Measurements from ENCODE around the gene GABRB1. TPM values are rescaled to one million over a fixed set of nuclear protein-coding genes. Genes with fewer than 3 reads are reported as not detected.

GABRB1 gene
- polyA plus RNA-seq, 4 donors: 0.18 to 0.78 TPM; not detected in 2

DNA sequence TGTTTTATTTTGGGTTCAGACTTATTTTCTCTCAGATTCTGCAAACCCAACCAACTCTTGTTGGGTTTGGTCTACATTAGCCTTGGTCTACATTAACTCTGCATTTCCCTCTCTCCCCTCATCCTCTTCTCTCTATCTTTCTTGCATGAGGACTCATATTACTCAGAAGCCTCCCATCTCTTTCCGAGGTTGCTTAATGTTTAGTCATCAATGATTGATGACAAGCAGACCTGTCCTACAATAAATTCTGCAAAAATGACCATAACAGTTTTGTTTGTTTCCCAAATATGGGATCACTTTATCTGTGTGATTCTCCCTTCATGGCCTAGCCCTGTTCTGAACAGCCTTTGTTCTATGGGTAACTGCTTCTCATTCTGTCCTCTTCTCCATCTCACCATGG, 75.2 kb downstream of the GABRB1 start:
- Histone ChIP-seq H3K27me3 (ENCODE audit: control insufficient read depth in 3 of 3, insufficient read depth in 3 of 3, low read length in 3 of 3) (no peaks in the 10 kb centered on the region), H3K36me3 (ENCODE audit: control insufficient read depth in 3 of 3, insufficient read depth in 2 of 3, low read depth in 1 of 3, low read length in 3 of 3) (no peaks in the 10 kb centered on the region), H3K4me3 (ENCODE audit: low read depth in 1 of 3, low read length in 3 of 3) (no peak overlapping the region), H3K4me1 (ENCODE audit: control insufficient read depth in 3 of 3, insufficient read depth in 2 of 3, low read depth in 1 of 3, low read length in 2 of 3) (no peaks in the 10 kb centered on the region), H3K9me3 (ENCODE audit: control insufficient read depth in 2 of 2, insufficient read depth in 1 of 2, low read depth in 1 of 2, low read length in 1 of 2) (no peaks in the 10 kb centered on the region), H3K27ac (ENCODE audit: low read depth in 1 of 3, low read length in 2 of 3) (no peak overlapping the region)
- DNase-seq (no peak), FAIRE-seq (no peak)
- WGBS, 3 donors: 62 to 81% (median 79%) methylated on average over 1 of the region's 1 CpG

DNA sequence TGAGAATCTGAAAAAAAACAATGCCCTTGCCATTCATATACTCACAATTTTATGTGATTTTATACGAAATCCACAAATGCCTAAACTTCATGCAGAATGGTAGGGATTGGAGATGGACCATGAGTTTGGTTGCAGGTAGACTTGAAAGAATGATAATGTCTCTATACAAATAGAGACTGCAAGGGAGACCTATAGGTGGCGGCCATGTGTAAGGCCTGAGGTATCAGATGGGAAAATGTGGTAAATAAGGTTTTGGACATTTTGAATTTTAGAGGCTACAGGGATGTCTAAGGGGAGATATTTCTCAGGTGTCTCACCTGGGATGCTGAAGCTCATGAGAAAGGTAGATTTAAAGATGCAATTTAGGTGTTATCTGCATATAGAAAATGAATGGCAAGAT, 78.0 kb downstream of the GABRB1 start:
- WGBS, 3 donors: 78 to 85% (median 82%) methylated on average over 2 of the region's 2 CpGs
- H3K27ac ChIP-seq (ENCODE audit: low read depth in 1 of 3, low read length in 2 of 3): no peak overlapping the region
- no peaks in the 10 kb centered on the region for H3K4me1 ChIP-seq (ENCODE audit: control insufficient read depth in 3 of 3, insufficient read depth in 2 of 3, low read depth in 1 of 3, low read length in 2 of 3)
- no peak overlapping the region for H3K4me3 ChIP-seq (ENCODE audit: low read depth in 1 of 3, low read length in 3 of 3)
- no peaks in the 10 kb centered on the region for H3K9me3 ChIP-seq (ENCODE audit: control insufficient read depth in 2 of 2, insufficient read depth in 1 of 2, low read depth in 1 of 2, low read length in 1 of 2)
- FAIRE-seq: no peak
- H3K36me3 ChIP-seq (ENCODE audit: control insufficient read depth in 3 of 3, insufficient read depth in 2 of 3, low read depth in 1 of 3, low read length in 3 of 3): no peaks in the 10 kb centered on the region
- H3K27me3 ChIP-seq (ENCODE audit: control insufficient read depth in 3 of 3, insufficient read depth in 3 of 3, low read length in 3 of 3): no peaks in the 10 kb centered on the region
- no peak for DNase-seq

DNA sequence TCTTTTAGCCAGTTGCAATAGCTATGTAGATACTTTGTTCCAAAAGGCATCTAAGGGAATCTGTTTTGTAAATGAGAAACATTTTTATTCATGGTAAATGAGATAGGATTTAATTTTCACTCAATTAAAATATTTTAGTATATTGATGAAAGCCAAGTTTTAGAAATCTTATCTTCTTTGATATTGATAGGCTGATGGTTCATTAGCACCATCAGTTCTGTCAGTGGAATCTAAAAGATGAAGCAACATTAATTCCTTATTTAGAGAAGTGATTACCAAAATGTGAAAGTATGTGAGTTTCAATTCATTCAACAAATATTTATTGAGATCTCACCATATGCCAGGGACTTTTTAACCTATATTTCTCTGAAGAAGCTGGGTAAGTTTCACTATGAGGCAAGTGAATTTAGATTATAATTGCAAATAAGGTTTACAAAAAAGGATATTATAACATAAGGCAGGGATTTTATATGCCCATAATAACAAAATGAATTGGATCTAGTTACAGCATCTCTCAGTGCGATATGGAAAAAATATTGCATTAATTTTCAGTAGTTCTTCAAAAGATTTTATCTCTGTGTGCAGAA, 79.3 kb downstream of the GABRB1 start:
- Histone ChIP-seq H3K27ac (ENCODE audit: low read depth in 1 of 3, low read length in 2 of 3) (no peak overlapping the region), H3K4me3 (ENCODE audit: low read depth in 1 of 3, low read length in 3 of 3) (no peak overlapping the region), H3K27me3 (ENCODE audit: control insufficient read depth in 3 of 3, insufficient read depth in 3 of 3, low read length in 3 of 3) (no peaks in the 10 kb centered on the region), H3K4me1 (ENCODE audit: control insufficient read depth in 3 of 3, insufficient read depth in 2 of 3, low read depth in 1 of 3, low read length in 2 of 3) (no peaks in the 10 kb centered on the region), H3K36me3 (ENCODE audit: control insufficient read depth in 3 of 3, insufficient read depth in 2 of 3, low read depth in 1 of 3, low read length in 3 of 3) (no peaks in the 10 kb centered on the region), H3K9me3 (ENCODE audit: control insufficient read depth in 2 of 2, insufficient read depth in 1 of 2, low read depth in 1 of 2, low read length in 1 of 2) (no peaks in the 10 kb centered on the region)
- no peak for FAIRE-seq
- WGBS, 3 donors: 84 to 97% (median 94%) methylated on average over 1 of the region's 1 CpG
- no peak for DNase-seq

- DNase-seq (no peak), FAIRE-seq (no peak)
- H3K27me3 ChIP-seq (ENCODE audit: control insufficient read depth in 3 of 3, insufficient read depth in 3 of 3, low read length in 3 of 3): no peaks in the 10 kb centered on the region
- H3K9me3 ChIP-seq (ENCODE audit: control insufficient read depth in 2 of 2, insufficient read depth in 1 of 2, low read depth in 1 of 2, low read length in 1 of 2): no peaks in the 10 kb centered on the region
- H3K36me3 ChIP-seq (ENCODE audit: control insufficient read depth in 3 of 3, insufficient read depth in 2 of 3, low read depth in 1 of 3, low read length in 3 of 3): no peaks in the 10 kb centered on the region
- WGBS, 3 donors: 19 to 48% (median 25%) methylated on average over 3 of the region's 3 CpGs
- H3K27ac ChIP-seq (ENCODE audit: low read depth in 1 of 3, low read length in 2 of 3): no peak overlapping the region
- no peaks in the 10 kb centered on the region for H3K4me1 ChIP-seq (ENCODE audit: control insufficient read depth in 3 of 3, insufficient read depth in 2 of 3, low read depth in 1 of 3, low read length in 2 of 3)
- no peak overlapping the region for H3K4me3 ChIP-seq (ENCODE audit: low read depth in 1 of 3, low read length in 3 of 3)
Observed at GRCh38 chr4:47118192-47118929, 87.0 kb downstream of the GABRB1 start.

DNA sequence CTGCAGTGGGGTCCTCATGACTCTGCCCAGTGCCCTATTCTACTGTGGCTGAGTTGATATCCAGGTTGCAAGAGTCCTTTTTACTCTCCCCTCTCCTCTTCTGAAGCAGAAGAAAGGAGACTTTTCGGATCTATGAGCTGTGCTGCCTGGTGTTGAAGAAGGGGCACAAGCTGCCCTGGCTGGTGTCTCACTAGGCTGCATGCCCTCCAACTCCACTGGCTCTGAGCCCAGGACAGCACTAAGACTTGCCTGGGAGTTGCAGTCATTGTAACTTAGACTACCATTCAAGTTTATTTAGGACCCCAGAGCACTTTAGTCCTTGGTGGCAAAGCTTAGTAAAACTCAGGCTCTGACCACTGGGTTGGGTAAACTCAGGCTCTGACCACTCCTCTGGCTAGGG, 89.4 kb downstream of the GABRB1 start:
- Histone ChIP-seq H3K27me3 (ENCODE audit: control insufficient read depth in 3 of 3, insufficient read depth in 3 of 3, low read length in 3 of 3) (no peaks in the 10 kb centered on the region), H3K9me3 (ENCODE audit: control insufficient read depth in 2 of 2, insufficient read depth in 1 of 2, low read depth in 1 of 2, low read length in 1 of 2) (no peaks in the 10 kb centered on the region), H3K4me1 (ENCODE audit: control insufficient read depth in 3 of 3, insufficient read depth in 2 of 3, low read depth in 1 of 3, low read length in 2 of 3) (no peaks in the 10 kb centered on the region), H3K36me3 (ENCODE audit: control insufficient read depth in 3 of 3, insufficient read depth in 2 of 3, low read depth in 1 of 3, low read length in 3 of 3) (no peaks in the 10 kb centered on the region), H3K27ac (ENCODE audit: low read depth in 1 of 3, low read length in 2 of 3) (no peak overlapping the region), H3K4me3 (ENCODE audit: low read depth in 1 of 3, low read length in 3 of 3) (no peak overlapping the region)
- FAIRE-seq (no peak), DNase-seq (no peak)
- WGBS, 3 donors: 78 to 100% (median 83%) methylated on average over 1 of the region's 1 CpG

DNA sequence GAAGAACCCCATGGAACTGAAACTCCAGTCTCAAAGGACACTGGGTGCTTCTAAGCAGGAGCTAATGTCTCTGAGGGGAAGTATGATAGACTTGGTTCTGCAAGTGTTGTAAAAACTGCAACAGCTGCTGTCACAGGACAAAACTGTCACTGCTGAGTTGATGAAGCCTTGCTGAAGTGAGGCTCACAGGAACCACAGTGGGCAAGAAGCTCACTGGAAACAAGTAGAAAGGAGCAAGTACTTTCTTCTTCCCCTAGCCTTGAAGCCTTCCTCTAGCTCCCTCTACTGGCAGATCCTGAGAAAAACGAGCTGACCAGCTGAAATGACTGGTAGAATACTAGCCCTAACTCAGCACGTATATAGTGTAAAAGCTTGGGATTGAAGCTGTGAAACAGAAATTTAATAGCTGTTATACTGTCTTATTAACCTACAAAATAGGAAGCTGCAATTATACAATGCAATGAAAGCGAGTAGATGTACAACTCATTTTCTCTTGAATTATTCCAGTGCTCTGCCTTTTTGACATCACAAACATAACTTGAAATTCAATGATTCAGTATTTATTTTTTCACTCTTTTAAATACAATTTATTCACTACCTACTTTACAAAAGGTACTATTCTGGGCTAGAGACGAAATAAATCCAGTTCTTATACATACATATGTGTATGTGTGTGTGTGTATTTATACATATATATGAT, 91.4 kb downstream of the GABRB1 start:
- Histone ChIP-seq H3K4me1 (ENCODE audit: control insufficient read depth in 3 of 3, insufficient read depth in 2 of 3, low read depth in 1 of 3, low read length in 2 of 3) (no peaks in the 10 kb centered on the region), H3K9me3 (ENCODE audit: control insufficient read depth in 2 of 2, insufficient read depth in 1 of 2, low read depth in 1 of 2, low read length in 1 of 2) (no peaks in the 10 kb centered on the region), H3K27me3 (ENCODE audit: control insufficient read depth in 3 of 3, insufficient read depth in 3 of 3, low read length in 3 of 3) (no peaks in the 10 kb centered on the region), H3K27ac (ENCODE audit: low read depth in 1 of 3, low read length in 2 of 3) (no peak overlapping the region), H3K4me3 (ENCODE audit: low read depth in 1 of 3, low read length in 3 of 3) (no peak overlapping the region), H3K36me3 (ENCODE audit: control insufficient read depth in 3 of 3, insufficient read depth in 2 of 3, low read depth in 1 of 3, low read length in 3 of 3) (no peaks in the 10 kb centered on the region)
- FAIRE-seq (no peak), DNase-seq (peak; percentile 71 to 76)
- 4 to 11% (median 6%) methylated on average over 4 of the region's 4 CpGs for WGBS, 3 donors

GRCh38 chr4:47128991-47129390, 97.6 kb downstream of the GABRB1 start:
- WGBS, 3 donors: 94 to 96% (median 95%) methylated on average over 1 of the region's 1 CpG
- FAIRE-seq: no peak

DNA sequence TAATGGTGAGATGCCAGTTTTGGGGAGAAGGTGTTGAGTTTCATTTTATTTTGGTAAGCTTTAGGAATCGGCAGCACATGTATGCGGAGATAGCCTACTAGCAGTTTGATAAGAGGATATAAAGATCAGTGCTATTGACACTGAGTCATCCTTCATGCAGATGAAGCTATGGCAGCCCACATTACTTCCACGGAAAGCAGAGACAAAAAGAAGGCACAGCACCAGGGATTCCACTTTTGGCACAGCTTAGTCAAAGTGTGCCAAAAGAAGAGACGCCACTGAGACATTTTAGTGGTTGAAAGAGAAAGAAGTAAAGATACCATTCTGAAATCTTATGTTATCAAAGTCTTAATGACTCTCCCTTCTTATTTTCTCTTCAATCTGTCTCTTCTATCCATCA, 103.8 kb downstream of the GABRB1 start:
- no peaks in the 10 kb centered on the region for H3K36me3 ChIP-seq (ENCODE audit: control insufficient read depth in 3 of 3, insufficient read depth in 2 of 3, low read depth in 1 of 3, low read length in 3 of 3)
- peaks cover 0 to 7% of the 10 kb centered on the region in 2 donors for H3K9me3 ChIP-seq (ENCODE audit: control insufficient read depth in 2 of 2, insufficient read depth in 1 of 2, low read depth in 1 of 2, low read length in 1 of 2)
- H3K4me3 ChIP-seq (ENCODE audit: low read depth in 1 of 3, low read length in 3 of 3): no peak overlapping the region
- no peaks in the 10 kb centered on the region for H3K27me3 ChIP-seq (ENCODE audit: control insufficient read depth in 3 of 3, insufficient read depth in 3 of 3, low read length in 3 of 3)
- H3K27ac ChIP-seq (ENCODE audit: low read depth in 1 of 3, low read length in 2 of 3): no peak overlapping the region
- 80 to 92% (median 86%) methylated on average over 4 of the region's 4 CpGs for WGBS, 3 donors
- no peak for DNase-seq
- H3K4me1 ChIP-seq (ENCODE audit: control insufficient read depth in 3 of 3, insufficient read depth in 2 of 3, low read depth in 1 of 3, low read length in 2 of 3): no peaks in the 10 kb centered on the region
- FAIRE-seq: no peak

More at GRCh38 chr4:47128991-47129390, 97.6 kb downstream of the GABRB1 start:
- Histone ChIP-seq H3K9me3 (ENCODE audit: control insufficient read depth in 2 of 2, insufficient read depth in 1 of 2, low read depth in 1 of 2, low read length in 1 of 2) (peaks cover 0 to 10% of the 10 kb centered on the region in 2 donors), H3K27ac (ENCODE audit: low read depth in 1 of 3, low read length in 2 of 3) (no peak overlapping the region), H3K27me3 (ENCODE audit: control insufficient read depth in 3 of 3, insufficient read depth in 3 of 3, low read length in 3 of 3) (no peaks in the 10 kb centered on the region), H3K4me3 (ENCODE audit: low read depth in 1 of 3, low read length in 3 of 3) (no peak overlapping the region), H3K4me1 (ENCODE audit: control insufficient read depth in 3 of 3, insufficient read depth in 2 of 3, low read depth in 1 of 3, low read length in 2 of 3) (no peaks in the 10 kb centered on the region), H3K36me3 (ENCODE audit: control insufficient read depth in 3 of 3, insufficient read depth in 2 of 3, low read depth in 1 of 3, low read length in 3 of 3) (no peaks in the 10 kb centered on the region)
- no peak for DNase-seq
